ENCODE results near the gene FCER1A.

Gene FCER1A

DNA sequence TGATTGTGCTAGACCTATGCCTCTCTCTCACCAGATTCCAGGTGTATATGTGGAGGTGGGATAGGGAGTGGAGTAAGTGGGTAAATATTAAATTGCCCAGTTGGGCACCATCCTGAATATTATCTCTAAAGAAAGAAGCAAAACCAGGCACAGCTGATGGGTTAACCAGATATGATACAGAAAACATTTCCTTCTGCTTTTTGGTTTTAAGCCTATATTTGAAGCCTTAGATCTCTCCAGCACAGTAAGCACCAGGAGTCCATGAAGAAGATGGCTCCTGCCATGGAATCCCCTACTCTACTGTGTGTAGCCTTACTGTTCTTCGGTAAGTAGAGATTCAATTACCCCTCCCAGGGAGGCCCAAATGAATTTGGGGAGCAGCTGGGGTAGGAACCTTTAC is at the start of gene FCER1A:
Gene FCER1A (plus strand): TSS at position 242 of the 400 bp plus-strand sequence. CDS start 29 bp downstream, at position 271.
- TF ChIP-seq, protein P1, sequence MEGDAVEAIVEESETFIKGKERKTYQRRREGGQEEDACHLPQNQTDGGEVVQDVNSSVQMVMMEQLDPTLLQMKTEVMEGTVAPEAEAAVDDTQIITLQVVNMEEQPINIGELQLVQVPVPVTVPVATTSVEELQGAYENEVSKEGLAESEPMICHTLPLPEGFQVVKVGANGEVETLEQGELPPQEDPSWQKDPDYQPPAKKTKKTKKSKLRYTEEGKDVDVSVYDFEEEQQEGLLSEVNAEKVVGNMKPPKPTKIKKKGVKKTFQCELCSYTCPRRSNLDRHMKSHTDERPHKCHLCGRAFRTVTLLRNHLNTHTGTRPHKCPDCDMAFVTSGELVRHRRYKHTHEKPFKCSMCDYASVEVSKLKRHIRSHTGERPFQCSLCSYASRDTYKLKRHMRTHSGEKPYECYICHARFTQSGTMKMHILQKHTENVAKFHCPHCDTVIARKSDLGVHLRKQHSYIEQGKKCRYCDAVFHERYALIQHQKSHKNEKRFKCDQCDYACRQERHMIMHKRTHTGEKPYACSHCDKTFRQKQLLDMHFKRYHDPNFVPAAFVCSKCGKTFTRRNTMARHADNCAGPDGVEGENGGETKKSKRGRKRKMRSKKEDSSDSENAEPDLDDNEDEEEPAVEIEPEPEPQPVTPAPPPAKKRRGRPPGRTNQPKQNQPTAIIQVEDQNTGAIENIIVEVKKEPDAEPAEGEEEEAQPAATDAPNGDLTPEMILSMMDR (IDR thresholded peaks at IDR 0.05; ENCODE audit: insufficient read depth, low read length, poor library complexity, severe bottlenecking), result no peak
- no peaks in the 10 kb centered on the region for H3K36me3 ChIP-seq (ENCODE audit: control insufficient read depth, insufficient read depth, low read length)
- no peak within 1 kb of the TSS for H3K4me3 ChIP-seq (replicated peaks; ENCODE audit: low read depth, low read length)
- no peak for DNase-seq (ENCODE audit: extremely low read depth, insufficient read length)
- H3K27me3 ChIP-seq (replicated peaks; ENCODE audit: control insufficient read depth, insufficient read depth, low read length), result no peaks in the 10 kb centered on the region

DNA sequence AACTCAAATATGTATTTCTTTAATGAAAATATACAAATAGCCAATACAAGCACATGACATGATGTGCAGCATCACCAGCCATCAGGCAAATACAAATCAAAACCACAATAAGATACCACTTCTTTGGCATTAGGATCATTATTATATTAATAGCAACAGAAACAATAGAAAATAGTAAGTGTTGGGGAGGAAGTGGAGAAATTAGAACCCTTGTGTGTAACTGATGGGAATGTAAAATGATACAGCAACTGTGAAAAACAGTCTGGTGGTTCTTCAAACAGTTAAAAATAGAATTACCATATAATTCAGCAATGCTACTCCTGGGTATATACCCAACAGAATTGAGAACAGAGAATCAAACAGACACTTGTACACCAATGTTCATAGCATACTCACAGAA is 40.8 kb upstream of the FCER1A start:
- H3K36me3 ChIP-seq (ENCODE audit: control insufficient read depth, insufficient read depth, low read length), result no peaks in the 10 kb centered on the region
- DNase-seq (ENCODE audit: extremely low read depth, insufficient read length), result no peak
- TF ChIP-seq, protein P1 (IDR thresholded peaks at IDR 0.05; ENCODE audit: insufficient read depth, low read length, poor library complexity, severe bottlenecking), result no peak

DNA sequence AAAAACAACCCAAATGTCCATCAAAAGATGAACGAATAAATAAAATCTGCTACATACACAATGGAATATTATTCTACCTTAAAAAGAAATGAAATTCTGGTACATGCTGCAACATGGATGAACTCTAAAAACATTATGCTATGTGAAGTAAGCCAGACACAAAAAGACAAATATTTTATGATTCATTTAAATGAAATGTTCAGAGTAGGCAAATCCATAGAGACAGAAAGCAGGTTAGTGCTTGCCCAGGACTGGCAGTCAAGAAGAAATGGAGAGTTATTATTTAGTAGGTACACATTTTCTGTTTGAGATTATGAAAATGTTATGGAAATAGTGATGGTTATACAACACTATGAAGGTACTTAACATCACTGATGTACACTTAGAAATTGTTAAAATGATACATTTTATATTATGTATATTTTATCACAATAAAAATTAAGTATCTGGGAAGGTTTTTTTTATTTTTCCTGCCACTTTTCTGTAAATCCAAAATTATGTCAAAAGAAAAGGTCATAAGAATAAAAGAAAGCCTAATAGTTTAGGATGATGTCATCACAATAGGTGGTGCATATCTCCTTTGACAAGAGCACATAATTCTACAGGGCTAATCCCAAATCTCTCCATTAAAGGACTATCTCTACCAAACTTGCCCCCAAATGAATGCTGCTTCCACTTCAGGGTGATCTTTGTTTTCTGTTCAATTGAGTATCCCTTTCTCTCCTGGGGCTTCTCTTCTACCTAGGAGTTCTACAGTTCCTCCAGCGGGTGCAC is 40.2 kb upstream of the FCER1A start:
- no peak for DNase-seq (ENCODE audit: extremely low read depth, insufficient read length)
- no peak overlapping the region for H3K4me3 ChIP-seq (replicated peaks; ENCODE audit: low read depth, low read length)
- TF ChIP-seq, protein P1 (IDR thresholded peaks at IDR 0.05; ENCODE audit: insufficient read depth, low read length, poor library complexity, severe bottlenecking), result no peak
- H3K27me3 ChIP-seq (replicated peaks; ENCODE audit: control insufficient read depth, insufficient read depth, low read length), result no peaks in the 10 kb centered on the region
- no peaks in the 10 kb centered on the region for H3K36me3 ChIP-seq (ENCODE audit: control insufficient read depth, insufficient read depth, low read length)

More for the DNA sequence above, 40.8 kb upstream of the FCER1A start:
- H3K27me3 ChIP-seq (replicated peaks; ENCODE audit: control insufficient read depth, insufficient read depth, low read length), result no peaks in the 10 kb centered on the region
- no peak overlapping the region for H3K4me3 ChIP-seq (replicated peaks; ENCODE audit: low read depth, low read length)

DNA sequence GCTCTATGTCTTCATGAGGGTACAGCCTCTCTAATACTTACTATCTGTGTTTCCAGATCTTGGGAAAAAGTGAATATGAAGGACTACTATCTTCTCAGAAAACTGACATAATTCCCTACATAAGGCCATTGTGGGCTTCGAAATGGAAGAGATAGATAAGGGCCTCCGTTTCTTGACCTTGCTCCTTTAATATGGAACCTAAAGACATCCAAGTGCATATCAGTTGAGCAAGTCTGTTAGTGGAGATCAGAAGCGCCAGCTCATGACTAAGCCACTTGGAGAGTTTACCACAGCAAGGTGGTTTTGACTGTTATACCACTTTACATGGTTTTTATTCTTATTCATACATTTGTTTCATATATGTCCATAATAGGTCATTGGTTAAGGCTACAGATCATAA is 35.3 kb upstream of the FCER1A start:
- Histone ChIP-seq H3K27me3 (replicated peaks; ENCODE audit: control insufficient read depth, insufficient read depth, low read length) (no peaks in the 10 kb centered on the region), H3K4me3 (replicated peaks; ENCODE audit: low read depth, low read length) (no peak overlapping the region), H3K36me3 (ENCODE audit: control insufficient read depth, insufficient read depth, low read length) (no peaks in the 10 kb centered on the region)
- TF ChIP-seq, protein P1 (IDR thresholded peaks at IDR 0.05; ENCODE audit: insufficient read depth, low read length, poor library complexity, severe bottlenecking), result no peak
- DNase-seq (ENCODE audit: extremely low read depth, insufficient read length), result no peak

DNA sequence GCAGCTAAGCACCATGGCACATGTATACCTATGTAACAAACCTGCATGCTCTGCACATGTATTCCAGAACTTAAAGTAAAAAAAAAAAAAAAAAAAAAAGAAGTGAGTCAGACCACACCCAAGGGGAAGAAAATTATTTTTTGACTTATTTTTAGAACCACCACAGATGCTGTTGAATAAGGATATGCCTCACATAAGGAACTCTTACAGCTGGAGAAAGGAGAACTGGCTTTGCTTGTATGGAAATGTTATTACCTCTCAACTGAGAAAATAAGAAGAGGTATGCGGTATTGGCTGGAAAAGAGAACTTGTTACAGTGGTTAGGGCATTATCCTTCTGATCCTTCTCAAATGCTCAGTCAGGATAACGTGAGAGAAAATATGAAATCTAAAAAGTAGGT is 27.5 kb upstream of the FCER1A start:
- no peaks in the 10 kb centered on the region for H3K36me3 ChIP-seq (ENCODE audit: control insufficient read depth, insufficient read depth, low read length)
- TF ChIP-seq, protein P1 (IDR thresholded peaks at IDR 0.05; ENCODE audit: insufficient read depth, low read length, poor library complexity, severe bottlenecking), result no peak
- H3K27me3 ChIP-seq (replicated peaks; ENCODE audit: control insufficient read depth, insufficient read depth, low read length), result no peaks in the 10 kb centered on the region
- no peak overlapping the region for H3K4me3 ChIP-seq (replicated peaks; ENCODE audit: low read depth, low read length)
- no peak for DNase-seq (ENCODE audit: extremely low read depth, insufficient read length)
